ENCODE data around the gene DHX34. TPM values are rescaled to one million over a fixed set of nuclear protein-coding genes. Genes with fewer than 3 reads are reported as not detected.

The DHX34 gene
- total and polyA plus RNA-seq, 9 of the 15 experiments (the other 6 are each of a cell fraction or from before 2014, with no cell fraction given): 0.36 to 42.0 (median 15.0) TPM

DNA sequence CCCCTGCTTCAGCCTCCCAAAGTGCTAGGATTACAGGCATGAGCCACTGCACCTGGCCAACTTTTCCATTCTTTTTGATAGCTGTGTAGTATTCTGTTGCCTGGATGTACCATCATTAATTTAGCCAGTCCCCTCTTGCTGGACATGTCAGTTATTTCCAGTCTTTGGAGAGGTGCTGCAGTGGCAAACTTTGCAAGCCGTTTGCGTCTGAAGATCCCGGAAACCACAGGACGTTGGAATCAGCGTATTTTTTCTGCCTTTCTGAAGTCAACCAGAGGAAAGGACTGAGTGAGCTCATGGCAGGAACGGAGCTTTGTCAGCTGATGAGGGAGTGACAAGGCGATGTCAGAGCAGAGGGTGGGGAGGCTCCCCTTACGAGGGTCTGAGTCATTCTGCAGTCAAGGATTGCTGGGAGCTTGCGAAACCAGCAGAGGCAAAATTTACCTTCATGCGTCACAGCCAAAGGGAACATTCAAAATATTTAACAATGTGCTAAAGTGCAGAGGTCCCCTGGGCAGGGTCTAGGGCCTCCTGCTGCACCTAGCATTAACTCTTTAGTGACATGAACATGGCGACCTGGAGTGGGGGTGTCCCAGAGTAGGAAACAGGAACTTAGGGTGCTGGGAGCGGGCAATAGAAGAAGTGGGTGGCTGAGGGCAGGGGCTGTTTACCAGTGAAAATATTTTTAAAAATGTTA, 33.8 kb upstream of the DHX34 start (continued):
- TF ChIP-seq, protein P1, sequence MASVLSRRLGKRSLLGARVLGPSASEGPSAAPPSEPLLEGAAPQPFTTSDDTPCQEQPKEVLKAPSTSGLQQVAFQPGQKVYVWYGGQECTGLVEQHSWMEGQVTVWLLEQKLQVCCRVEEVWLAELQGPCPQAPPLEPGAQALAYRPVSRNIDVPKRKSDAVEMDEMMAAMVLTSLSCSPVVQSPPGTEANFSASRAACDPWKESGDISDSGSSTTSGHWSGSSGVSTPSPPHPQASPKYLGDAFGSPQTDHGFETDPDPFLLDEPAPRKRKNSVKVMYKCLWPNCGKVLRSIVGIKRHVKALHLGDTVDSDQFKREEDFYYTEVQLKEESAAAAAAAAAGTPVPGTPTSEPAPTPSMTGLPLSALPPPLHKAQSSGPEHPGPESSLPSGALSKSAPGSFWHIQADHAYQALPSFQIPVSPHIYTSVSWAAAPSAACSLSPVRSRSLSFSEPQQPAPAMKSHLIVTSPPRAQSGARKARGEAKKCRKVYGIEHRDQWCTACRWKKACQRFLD (CRISPR knock-in tag; IDR thresholded peaks at IDR 0.05): peak; percentile 79; the same call in 1 of the 2 replicates
- TF ChIP-seq SNIP1 (IDR thresholded peaks at IDR 0.05; ENCODE audit: low read depth) (no peak), TARDBP (IDR thresholded peaks at IDR 0.05) (peak; percentile 47; the same call in 1 of the 2 replicates), DNMT1 (IDR thresholded peaks at IDR 0.05) (no peak), ZNF507 (tag; conservative IDR thresholded peaks at IDR 0.05) (no peak), KAT7 (CRISPR knock-in tag; IDR thresholded peaks at IDR 0.05; ENCODE audit: borderline replicate concordance) (no peak), POLR2H (tag; IDR thresholded peaks at IDR 0.05; ENCODE audit: low read depth) (no peak), TCF7 (IDR thresholded peaks at IDR 0.05; ENCODE audit: borderline replicate concordance) (no peak), MECOM (CRISPR knock-in tag; IDR thresholded peaks at IDR 0.05) (no peak), L3MBTL2 (IDR thresholded peaks at IDR 0.05) (peak; percentile 77; the same call in 1 of the 2 replicates), ZC3H11A (IDR thresholded peaks at IDR 0.05; ENCODE audit: low read depth, low read length) (no peak), SIN3B (IDR thresholded peaks at IDR 0.05; ENCODE audit: low read depth) (no peak), KLF10 (CRISPR knock-in tag; IDR thresholded peaks at IDR 0.05) (no peak), GTF2F1 (IDR thresholded peaks at IDR 0.05; ENCODE audit: low read depth, low read length) (no peak)
- TF ChIP-seq, protein P2, sequence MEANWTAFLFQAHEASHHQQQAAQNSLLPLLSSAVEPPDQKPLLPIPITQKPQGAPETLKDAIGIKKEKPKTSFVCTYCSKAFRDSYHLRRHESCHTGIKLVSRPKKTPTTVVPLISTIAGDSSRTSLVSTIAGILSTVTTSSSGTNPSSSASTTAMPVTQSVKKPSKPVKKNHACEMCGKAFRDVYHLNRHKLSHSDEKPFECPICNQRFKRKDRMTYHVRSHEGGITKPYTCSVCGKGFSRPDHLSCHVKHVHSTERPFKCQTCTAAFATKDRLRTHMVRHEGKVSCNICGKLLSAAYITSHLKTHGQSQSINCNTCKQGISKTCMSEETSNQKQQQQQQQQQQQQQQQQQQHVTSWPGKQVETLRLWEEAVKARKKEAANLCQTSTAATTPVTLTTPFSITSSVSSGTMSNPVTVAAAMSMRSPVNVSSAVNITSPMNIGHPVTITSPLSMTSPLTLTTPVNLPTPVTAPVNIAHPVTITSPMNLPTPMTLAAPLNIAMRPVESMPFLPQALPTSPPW (CRISPR knock-in tag; IDR thresholded peaks at IDR 0.05): peak; percentile 94
- TF ChIP-seq, protein P3, sequence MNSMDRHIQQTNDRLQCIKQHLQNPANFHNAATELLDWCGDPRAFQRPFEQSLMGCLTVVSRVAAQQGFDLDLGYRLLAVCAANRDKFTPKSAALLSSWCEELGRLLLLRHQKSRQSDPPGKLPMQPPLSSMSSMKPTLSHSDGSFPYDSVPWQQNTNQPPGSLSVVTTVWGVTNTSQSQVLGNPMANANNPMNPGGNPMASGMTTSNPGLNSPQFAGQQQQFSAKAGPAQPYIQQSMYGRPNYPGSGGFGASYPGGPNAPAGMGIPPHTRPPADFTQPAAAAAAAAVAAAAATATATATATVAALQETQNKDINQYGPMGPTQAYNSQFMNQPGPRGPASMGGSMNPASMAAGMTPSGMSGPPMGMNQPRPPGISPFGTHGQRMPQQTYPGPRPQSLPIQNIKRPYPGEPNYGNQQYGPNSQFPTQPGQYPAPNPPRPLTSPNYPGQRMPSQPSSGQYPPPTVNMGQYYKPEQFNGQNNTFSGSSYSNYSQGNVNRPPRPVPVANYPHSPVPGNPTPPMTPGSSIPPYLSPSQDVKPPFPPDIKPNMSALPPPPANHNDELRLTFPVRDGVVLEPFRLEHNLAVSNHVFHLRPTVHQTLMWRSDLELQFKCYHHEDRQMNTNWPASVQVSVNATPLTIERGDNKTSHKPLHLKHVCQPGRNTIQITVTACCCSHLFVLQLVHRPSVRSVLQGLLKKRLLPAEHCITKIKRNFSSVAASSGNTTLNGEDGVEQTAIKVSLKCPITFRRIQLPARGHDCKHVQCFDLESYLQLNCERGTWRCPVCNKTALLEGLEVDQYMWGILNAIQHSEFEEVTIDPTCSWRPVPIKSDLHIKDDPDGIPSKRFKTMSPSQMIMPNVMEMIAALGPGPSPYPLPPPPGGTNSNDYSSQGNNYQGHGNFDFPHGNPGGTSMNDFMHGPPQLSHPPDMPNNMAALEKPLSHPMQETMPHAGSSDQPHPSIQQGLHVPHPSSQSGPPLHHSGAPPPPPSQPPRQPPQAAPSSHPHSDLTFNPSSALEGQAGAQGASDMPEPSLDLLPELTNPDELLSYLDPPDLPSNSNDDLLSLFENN (IDR thresholded peaks at IDR 0.05; ENCODE audit: low read depth in 2 of 2, low read length in 2 of 2): no peak
- TF ChIP-seq, protein P4, sequence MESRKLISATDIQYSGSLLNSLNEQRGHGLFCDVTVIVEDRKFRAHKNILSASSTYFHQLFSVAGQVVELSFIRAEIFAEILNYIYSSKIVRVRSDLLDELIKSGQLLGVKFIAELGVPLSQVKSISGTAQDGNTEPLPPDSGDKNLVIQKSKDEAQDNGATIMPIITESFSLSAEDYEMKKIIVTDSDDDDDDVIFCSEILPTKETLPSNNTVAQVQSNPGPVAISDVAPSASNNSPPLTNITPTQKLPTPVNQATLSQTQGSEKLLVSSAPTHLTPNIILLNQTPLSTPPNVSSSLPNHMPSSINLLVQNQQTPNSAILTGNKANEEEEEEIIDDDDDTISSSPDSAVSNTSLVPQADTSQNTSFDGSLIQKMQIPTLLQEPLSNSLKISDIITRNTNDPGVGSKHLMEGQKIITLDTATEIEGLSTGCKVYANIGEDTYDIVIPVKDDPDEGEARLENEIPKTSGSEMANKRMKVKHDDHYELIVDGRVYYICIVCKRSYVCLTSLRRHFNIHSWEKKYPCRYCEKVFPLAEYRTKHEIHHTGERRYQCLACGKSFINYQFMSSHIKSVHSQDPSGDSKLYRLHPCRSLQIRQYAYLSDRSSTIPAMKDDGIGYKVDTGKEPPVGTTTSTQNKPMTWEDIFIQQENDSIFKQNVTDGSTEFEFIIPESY (CRISPR knock-in tag; IDR thresholded peaks at IDR 0.05): no peak
- TF ChIP-seq, protein P5, sequence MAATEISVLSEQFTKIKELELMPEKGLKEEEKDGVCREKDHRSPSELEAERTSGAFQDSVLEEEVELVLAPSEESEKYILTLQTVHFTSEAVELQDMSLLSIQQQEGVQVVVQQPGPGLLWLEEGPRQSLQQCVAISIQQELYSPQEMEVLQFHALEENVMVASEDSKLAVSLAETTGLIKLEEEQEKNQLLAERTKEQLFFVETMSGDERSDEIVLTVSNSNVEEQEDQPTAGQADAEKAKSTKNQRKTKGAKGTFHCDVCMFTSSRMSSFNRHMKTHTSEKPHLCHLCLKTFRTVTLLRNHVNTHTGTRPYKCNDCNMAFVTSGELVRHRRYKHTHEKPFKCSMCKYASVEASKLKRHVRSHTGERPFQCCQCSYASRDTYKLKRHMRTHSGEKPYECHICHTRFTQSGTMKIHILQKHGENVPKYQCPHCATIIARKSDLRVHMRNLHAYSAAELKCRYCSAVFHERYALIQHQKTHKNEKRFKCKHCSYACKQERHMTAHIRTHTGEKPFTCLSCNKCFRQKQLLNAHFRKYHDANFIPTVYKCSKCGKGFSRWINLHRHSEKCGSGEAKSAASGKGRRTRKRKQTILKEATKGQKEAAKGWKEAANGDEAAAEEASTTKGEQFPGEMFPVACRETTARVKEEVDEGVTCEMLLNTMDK (IDR thresholded peaks at IDR 0.05; ENCODE audit: borderline replicate concordance, insufficient read depth, low read depth, low read length, poor library complexity, severe bottlenecking): no peak
